Keratinocyte (primary cell): ENCODE results near the gene ITGA11. TPM values are rescaled to one million over a fixed set of nuclear protein-coding genes. Genes with fewer than 3 reads are reported as not detected.

ENCODE experiments used
- DNase-seq: peaks from one replicate; pipeline ENCODE4 v3.0.0-alpha.2; 2011; ENCODE audit warnings: low read depth, missing footprints, low spot score
- FAIRE-seq: peaks from 2 replicates; lab custom pipeline; 2011; peaks lifted over from hg19 to GRCh38; lab: Jason Lieb, UNC
- H2AFZ ChIP-seq: 2 replicates; pipeline ENCODE4 v1.6.0; 2012; ENCODE audit warnings: low read length, control low read depth, inconsistent platforms; ENCODE audit not compliant: control insufficient read depth
- H3K27ac ChIP-seq: 2 replicates; pipeline ENCODE4 v1.5.1; 2011; ENCODE audit warnings: low read length; ENCODE audit not compliant: control insufficient read depth, insufficient read depth
- H3K27me3 ChIP-seq: 3 replicates; pipeline ENCODE4 v1.6.0; 2011; ENCODE audit warnings: low read length; ENCODE audit not compliant: control insufficient read depth, insufficient read depth; ENCODE audit errors: extremely low read depth
- H3K36me3 ChIP-seq, 2 experiments: 2 replicates in 1 of 2; 3 replicates in 1 of 2; pipeline ENCODE4 v1.5.1; 2011; ENCODE audit warnings: low read length in 2 of 2, mild to moderate bottlenecking in 1 of 2; ENCODE audit not compliant: control insufficient read depth in 2 of 2, insufficient read depth in 2 of 2; ENCODE audit errors: extremely low read depth in 1 of 2
- H3K4me1 ChIP-seq: 3 replicates; pipeline ENCODE4 v1.5.1; 2011; ENCODE audit warnings: low read length; ENCODE audit not compliant: control insufficient read depth, insufficient read depth; ENCODE audit errors: extremely low read depth
- H3K4me2 ChIP-seq: 3 replicates; pipeline ENCODE4 v1.6.0; 2011; ENCODE audit warnings: low read depth, low read length; ENCODE audit not compliant: control insufficient read depth, insufficient read depth; ENCODE audit errors: extremely low read depth
- H3K4me3 ChIP-seq, 3 experiments: fragments of 200-600 bp in 1 of 3; sonication (generic) in 1 of 3; 2 replicates in 2 of 3; 3 replicates in 1 of 3; pipeline ENCODE4 v1.5.1; 2011 to 2016; ENCODE audit warnings: low read length in 3 of 3, mild to moderate bottlenecking in 3 of 3, control low read depth in 2 of 3, inconsistent platforms in 1 of 3, low read depth in 1 of 3, mixed read lengths in 1 of 3, mixed run types in 1 of 3, moderate library complexity in 1 of 3; ENCODE audit not compliant: control insufficient read depth in 2 of 3, insufficient read depth in 2 of 3; ENCODE audit errors: extremely low read depth in 1 of 3
- H3K79me2 ChIP-seq: 2 replicates; pipeline ENCODE4 v1.6.0; 2012; ENCODE audit warnings: low read length; ENCODE audit not compliant: control insufficient read depth, insufficient read depth
- H3K9ac ChIP-seq: 3 replicates; pipeline ENCODE4 v1.6.0; 2011; ENCODE audit warnings: low read length; ENCODE audit not compliant: control insufficient read depth, insufficient read depth; ENCODE audit errors: extremely low read depth
- H3K9me1 ChIP-seq: 3 replicates; pipeline ENCODE4 v1.6.0; 2011; ENCODE audit warnings: low read length; ENCODE audit not compliant: control insufficient read depth, insufficient read depth; ENCODE audit errors: extremely low read depth
- H3K9me3 ChIP-seq: 2 replicates; pipeline ENCODE4 v1.5.1; 2012; ENCODE audit warnings: low read depth, low read length; ENCODE audit not compliant: control insufficient read depth
- H4K20me1 ChIP-seq: 3 replicates; pipeline ENCODE4 v1.6.0; 2011; ENCODE audit warnings: low read length; ENCODE audit not compliant: control insufficient read depth, insufficient read depth; ENCODE audit errors: extremely low read depth
- CTCF ChIP-seq, 3 experiments: IDR thresholded peaks in 1 of 3; conservative IDR thresholded peaks in 1 of 3; optimal IDR thresholded peaks in 1 of 3; 2 replicates in 2 of 3; 3 replicates in 1 of 3; pipeline versions ENCODE3 to v1.5.1; 2011; ENCODE audit warnings: low read length in 3 of 3, mild to moderate bottlenecking in 3 of 3, moderate library complexity in 2 of 3, control low read depth in 1 of 3, inconsistent platforms in 1 of 3; ENCODE audit not compliant: insufficient read depth in 2 of 3; ENCODE audit errors: extremely low read depth in 1 of 3
- EZH2 ChIP-seq: IDR thresholded peaks from one replicate; pipeline ENCODE4 v1.6.1; 2012; ENCODE audit warnings: inconsistent platforms, mild to moderate bottlenecking, low read length, moderate library complexity
- dilution Hi-C: fragments of 300-500 bp; cut with MboI; formaldehyde crosslinking; loops from one replicate; pipeline ENCODE4 v1.7.0; 2020; ENCODE audit warnings: low sequenced_read_pairs; ENCODE audit not compliant: extremely low pct_ligation_motif_present
- polyA plus RNA-seq, 5 experiments: library from polyadenylated mRNA; depleted of rRNA in 3 of 5; stranded (reverse) in 3 of 5; stranded (forward) in 1 of 5; unstranded in 1 of 5; fragments of >200 nt; gene quantifications; 1 replicate in 1 of 5; 2 replicates in 3 of 5; 3 replicates in 1 of 5; pipeline versions ENCODE4 v1.2.1 to v1.2.3, GENCODE V29; 2011 to 2012; ENCODE audit warnings: missing spikeins in 2 of 5, low read depth in 1 of 5, low replicate concordance in 1 of 5

ITGA11 gene
- polyA plus RNA-seq, 1 donor (not counting 4 experiments of a cell fraction or from before 2014, with no cell fraction given), result not detected

GRCh38 chr15:68414591-68414990 is 17.4 kb downstream of the ITGA11 start:
- Histone ChIP-seq H3K27ac (no peak overlapping the region), H3K4me1 (no peaks in the 10 kb centered on the region), H3K4me2 (no peak overlapping the region), H3K9ac (no peak overlapping the region), H3K36me3 (no peaks in the 10 kb centered on the region), H2AFZ (no peak overlapping the region), H3K27me3 (peaks cover 7% of the 10 kb centered on the region), H3K79me2 (no peaks in the 10 kb centered on the region), H3K9me1 (no peaks in the 10 kb centered on the region), H3K4me3 (no peak overlapping the region), H4K20me1 (no peaks in the 10 kb centered on the region), H3K9me3 (no peaks in the 10 kb centered on the region)
- no peak for TF ChIP-seq CTCF (optimal IDR thresholded peaks at IDR 0.05 in 1 of 3, IDR thresholded peaks at IDR 0.05 in 1 of 3, conservative IDR thresholded peaks at IDR 0.05 in 1 of 3; ENCODE audit: extremely low read depth in 1 of 3, insufficient read depth in 2 of 3, low read length in 3 of 3)
- TF ChIP-seq EZH2, result no peak
- dilution Hi-C loops, result no loop called here
- FAIRE-seq (no peak), DNase-seq (no peak)

DNA sequence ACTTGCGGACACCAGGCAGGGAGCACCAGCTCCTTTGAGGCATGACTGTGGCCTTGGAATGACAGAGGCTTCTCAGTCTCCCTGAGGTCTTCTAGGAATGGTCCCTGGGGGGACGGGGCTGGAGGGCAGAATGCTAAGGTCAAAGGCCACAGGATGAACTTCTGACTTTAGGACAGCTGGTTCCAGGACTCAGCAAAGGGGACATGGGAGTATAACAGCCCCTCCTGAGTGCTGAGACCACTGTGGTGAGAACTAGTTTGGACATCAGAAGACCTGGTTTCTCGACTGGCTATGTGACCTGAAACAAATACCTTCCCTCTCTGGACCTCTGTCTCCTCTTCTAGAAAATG is 17.8 kb downstream of the ITGA11 start:
- FAIRE-seq (no peak), DNase-seq (no peak)
- no peaks in the 10 kb centered on the region for H3K36me3 ChIP-seq
- H3K4me2 ChIP-seq, result no peak overlapping the region
- H3K79me2 ChIP-seq, result no peaks in the 10 kb centered on the region
- no peaks in the 10 kb centered on the region for H3K4me1 ChIP-seq
- H3K9me3 ChIP-seq, result no peaks in the 10 kb centered on the region
- H2AFZ ChIP-seq, result no peak overlapping the region
- no peaks in the 10 kb centered on the region for H4K20me1 ChIP-seq
- dilution Hi-C loops, result no loop called here
- H3K27ac ChIP-seq, result no peak overlapping the region
- TF ChIP-seq CTCF (optimal IDR thresholded peaks at IDR 0.05 in 1 of 3, IDR thresholded peaks at IDR 0.05 in 1 of 3, conservative IDR thresholded peaks at IDR 0.05 in 1 of 3; ENCODE audit: extremely low read depth in 1 of 3, insufficient read depth in 2 of 3, low read length in 3 of 3) (no peak), EZH2 (no peak)
- H3K4me3 ChIP-seq, result no peak overlapping the region
- no peak overlapping the region for H3K9ac ChIP-seq
- no peaks in the 10 kb centered on the region for H3K9me1 ChIP-seq
- H3K27me3 ChIP-seq, result peaks cover 7% of the 10 kb centered on the region
